ENCODE measurements around the gene HPCAL4. TPM values are rescaled to one million over a fixed set of nuclear protein-coding genes. Genes with fewer than 3 reads are reported as not detected.

Gene HPCAL4
- total RNA-seq, 1 experiment from 2014 or later = 0.14 TPM

- H3K9me3 Mint-ChIP-seq (ENCODE audit: unreplicated experiment) = no peaks in the 10 kb centered on the region
- TF ChIP-seq CTCF (IDR thresholded peaks at IDR 0.05; ENCODE audit: insufficient read depth in 1 of 2, low read depth in 1 of 2, low read length in 1 of 2, severe bottlenecking in 1 of 2, unreplicated experiment in 1 of 2) = no peak
- H3K27ac Mint-ChIP-seq (ENCODE audit: unreplicated experiment) = no peak overlapping the region
- no peaks in the 10 kb centered on the region; the same call in 1 of the 2 replicates for H3K27me3 ChIP-seq (replicated peaks; ENCODE audit: control insufficient read depth, insufficient read depth, low read length)
- BruUV-seq (replicated peaks) = no TSS peak
- no peak overlapping the region for H3K4me3 ChIP-seq (ENCODE audit: low read depth, low read length)
- no peak for DNase-seq
- H3K4me1 Mint-ChIP-seq (ENCODE audit: low read depth, unreplicated experiment) = no peaks in the 10 kb centered on the region
- H3K4me1 ChIP-seq = no peaks in the 10 kb centered on the region
- ChIA-PET CTCF (no interaction called here), POLR2A (no interaction called here)
- no peaks in the 10 kb centered on the region for H3K9me3 ChIP-seq
- intact Hi-C loops (cut with micrococcal nuclease; ENCODE audit: unreplicated experiment) = no loop called here
- no peak overlapping the region for H3K4me3 Mint-ChIP-seq (ENCODE audit: unreplicated experiment)
- peaks cover 5% of the 10 kb centered on the region for H3K27me3 Mint-ChIP-seq (ENCODE audit: insufficient read depth, unreplicated experiment)
- no peaks in the 10 kb centered on the region for H3K36me3 ChIP-seq (ENCODE audit: control insufficient read depth, insufficient read depth, low read length)
- no peaks in the 10 kb centered on the region for H3K36me3 Mint-ChIP-seq (ENCODE audit: insufficient read depth, unreplicated experiment)
Observed at GRCh38 chr1:39675220-39675619, 16.0 kb downstream of the HPCAL4 start.

GRCh38 chr1:39673215-39673614, 18.0 kb downstream of the HPCAL4 start:
- no peak for TF ChIP-seq CTCF (IDR thresholded peaks at IDR 0.05; ENCODE audit: insufficient read depth in 1 of 2, low read depth in 1 of 2, low read length in 1 of 2, severe bottlenecking in 1 of 2, unreplicated experiment in 1 of 2)
- DNase-seq = no peak
- H3K9me3 ChIP-seq = no peaks in the 10 kb centered on the region
- intact Hi-C loops (cut with micrococcal nuclease; ENCODE audit: unreplicated experiment) = no loop called here
- Mint-ChIP-seq H3K9me3 (ENCODE audit: unreplicated experiment) (no peaks in the 10 kb centered on the region), H3K36me3 (ENCODE audit: insufficient read depth, unreplicated experiment) (no peaks in the 10 kb centered on the region), H3K4me3 (ENCODE audit: unreplicated experiment) (no peak overlapping the region), H3K27ac (ENCODE audit: unreplicated experiment) (no peak overlapping the region), H3K27me3 (ENCODE audit: insufficient read depth, unreplicated experiment) (peaks cover 9% of the 10 kb centered on the region), H3K4me1 (ENCODE audit: low read depth, unreplicated experiment) (no peaks in the 10 kb centered on the region)
- no peaks in the 10 kb centered on the region; the same call in 1 of the 2 replicates for H3K27me3 ChIP-seq (replicated peaks; ENCODE audit: control insufficient read depth, insufficient read depth, low read length)
- H3K36me3 ChIP-seq (ENCODE audit: control insufficient read depth, insufficient read depth, low read length) = no peaks in the 10 kb centered on the region
- BruUV-seq (replicated peaks) = no TSS peak
- ChIA-PET CTCF (no interaction called here), POLR2A (no interaction called here)
- H3K4me1 ChIP-seq = no peaks in the 10 kb centered on the region
- no peak overlapping the region for H3K4me3 ChIP-seq (ENCODE audit: low read depth, low read length)

GRCh38 chr1:39672551-39672947, 18.7 kb downstream of the HPCAL4 start:
- POLR2A ChIA-PET = no interaction called here

More at GRCh38 chr1:39672551-39672947, 18.7 kb downstream of the HPCAL4 start:
- H3K36me3 Mint-ChIP-seq (ENCODE audit: insufficient read depth, unreplicated experiment) = no peaks in the 10 kb centered on the region
- no peak overlapping the region for H3K27ac Mint-ChIP-seq (ENCODE audit: unreplicated experiment)
- Histone ChIP-seq H3K27me3 (replicated peaks; ENCODE audit: control insufficient read depth, insufficient read depth, low read length) (no peaks in the 10 kb centered on the region; the same call in 1 of the 2 replicates), H3K9me3 (no peaks in the 10 kb centered on the region), H3K4me1 (no peaks in the 10 kb centered on the region), H3K36me3 (ENCODE audit: control insufficient read depth, insufficient read depth, low read length) (no peaks in the 10 kb centered on the region), H3K4me3 (ENCODE audit: low read depth, low read length) (no peak overlapping the region)
- H3K27me3 Mint-ChIP-seq (ENCODE audit: insufficient read depth, unreplicated experiment) = peaks cover 10% of the 10 kb centered on the region
- intact Hi-C loops (cut with micrococcal nuclease; ENCODE audit: unreplicated experiment) = no loop called here
- no peaks in the 10 kb centered on the region for H3K4me1 Mint-ChIP-seq (ENCODE audit: low read depth, unreplicated experiment)
- no TSS peak for BruUV-seq (replicated peaks)
- H3K4me3 Mint-ChIP-seq (ENCODE audit: unreplicated experiment) = peak overlapping the region; percentile 50
- no peak for TF ChIP-seq CTCF (IDR thresholded peaks at IDR 0.05; ENCODE audit: insufficient read depth in 1 of 2, low read depth in 1 of 2, low read length in 1 of 2, severe bottlenecking in 1 of 2, unreplicated experiment in 1 of 2)
- H3K9me3 Mint-ChIP-seq (ENCODE audit: unreplicated experiment) = no peaks in the 10 kb centered on the region
- no peak for DNase-seq
- CTCF ChIA-PET = no interaction called here
